ENCODE measurements around the gene LRRC32. TPM values are rescaled to one million over a fixed set of nuclear protein-coding genes. Genes with fewer than 3 reads are reported as not detected.

The LRRC32 gene
- polyA plus RNA-seq, 3 donors = 59.3 to 65.3 (median 65.2) TPM

- no peak for DNase-seq (ENCODE audit: low read depth in 3 of 3, low spot score in 2 of 3)
Measured at GRCh38 chr11:76682106-76682505, 11.6 kb upstream of the LRRC32 start.

DNA sequence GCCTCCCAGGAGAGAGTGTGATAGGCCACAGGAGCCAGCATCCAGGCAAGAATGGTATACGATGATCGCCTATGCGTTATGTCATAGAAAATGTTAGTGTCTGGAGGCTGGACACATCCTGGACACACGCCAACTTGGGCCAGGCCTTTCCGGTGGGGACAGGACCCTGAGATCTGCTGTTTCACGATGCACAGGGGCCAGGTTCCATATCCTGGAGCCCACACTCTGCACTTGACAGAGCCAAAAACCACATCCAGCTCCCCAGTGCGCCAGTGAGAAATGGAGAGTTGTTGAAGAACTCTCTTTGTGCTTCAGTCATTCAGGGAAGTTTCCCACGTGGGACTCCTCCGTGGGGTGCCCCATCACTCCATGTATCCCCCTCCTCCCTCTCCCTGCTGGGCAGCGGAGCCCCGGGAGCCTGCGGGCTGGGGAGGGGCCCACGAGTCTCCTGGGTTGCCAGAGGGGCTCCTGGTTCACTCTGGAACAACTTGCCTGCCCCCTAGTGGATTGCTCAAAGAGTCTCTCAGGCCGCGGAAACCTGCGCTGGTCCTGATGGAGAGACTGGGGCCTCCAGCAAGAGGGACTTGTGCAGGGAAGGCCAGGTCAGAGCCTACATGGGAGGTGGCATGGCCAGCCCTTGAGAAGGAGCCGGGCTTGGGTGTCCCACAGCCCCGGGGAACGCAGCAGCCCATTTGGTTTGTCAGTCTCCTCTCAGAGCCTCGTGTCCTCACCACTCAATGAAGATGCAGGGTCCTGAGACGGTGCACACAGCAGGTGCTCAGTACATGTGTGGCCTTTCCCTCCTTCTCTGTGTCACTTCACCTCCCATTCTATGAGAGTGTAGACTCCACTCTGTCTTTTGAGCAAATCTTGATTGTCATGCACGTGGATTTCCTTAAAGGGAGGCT, 10.2 kb upstream of the LRRC32 start:
- no peak for DNase-seq (ENCODE audit: low read depth in 3 of 3, low spot score in 2 of 3)

DNA sequence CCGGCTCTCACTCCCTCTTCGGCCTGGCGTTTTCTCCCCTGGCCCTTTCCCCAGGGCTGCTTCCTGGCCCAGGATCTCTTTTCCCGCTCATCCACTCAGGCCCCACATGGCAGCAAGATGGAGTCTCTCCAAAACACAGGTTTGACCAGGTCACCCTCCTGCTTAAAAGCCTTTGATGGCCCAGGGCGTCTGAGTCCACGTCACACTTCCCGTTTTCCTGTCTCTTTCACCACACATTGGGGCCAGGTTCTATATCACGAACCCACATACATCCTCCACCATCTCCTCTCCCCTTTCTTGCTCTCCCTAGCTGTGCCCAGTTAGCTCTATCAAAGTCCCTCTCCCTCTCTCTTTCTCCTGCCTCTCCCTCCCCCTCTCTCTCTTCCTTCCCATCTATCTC, 7.8 kb upstream of the LRRC32 start:
- no peak for DNase-seq (ENCODE audit: low read depth in 3 of 3, low spot score in 2 of 3)

GRCh38 chr11:76677458-76677765, 6.9 kb upstream of the LRRC32 start:
- DNase-seq (ENCODE audit: low read depth in 3 of 3, low spot score in 2 of 3) = no peak

GRCh38 chr11:76676636-76677457, 6.3 kb upstream of the LRRC32 start:
- no peak for DNase-seq (ENCODE audit: low read depth in 3 of 3, low spot score in 2 of 3)

- no peak for DNase-seq (ENCODE audit: low read depth in 3 of 3, low spot score in 2 of 3)
Measured at GRCh38 chr11:76674517-76675400, 4.2 kb upstream of the LRRC32 start.

GRCh38 chr11:76673176-76674142, 2.9 kb upstream of the LRRC32 start:
- no peak for DNase-seq (ENCODE audit: low read depth in 3 of 3, low spot score in 2 of 3)

- no peak for DNase-seq (ENCODE audit: low read depth in 3 of 3, low spot score in 2 of 3)
Measured at GRCh38 chr11:76672431-76673175, 2.1 kb upstream of the LRRC32 start.

DNA sequence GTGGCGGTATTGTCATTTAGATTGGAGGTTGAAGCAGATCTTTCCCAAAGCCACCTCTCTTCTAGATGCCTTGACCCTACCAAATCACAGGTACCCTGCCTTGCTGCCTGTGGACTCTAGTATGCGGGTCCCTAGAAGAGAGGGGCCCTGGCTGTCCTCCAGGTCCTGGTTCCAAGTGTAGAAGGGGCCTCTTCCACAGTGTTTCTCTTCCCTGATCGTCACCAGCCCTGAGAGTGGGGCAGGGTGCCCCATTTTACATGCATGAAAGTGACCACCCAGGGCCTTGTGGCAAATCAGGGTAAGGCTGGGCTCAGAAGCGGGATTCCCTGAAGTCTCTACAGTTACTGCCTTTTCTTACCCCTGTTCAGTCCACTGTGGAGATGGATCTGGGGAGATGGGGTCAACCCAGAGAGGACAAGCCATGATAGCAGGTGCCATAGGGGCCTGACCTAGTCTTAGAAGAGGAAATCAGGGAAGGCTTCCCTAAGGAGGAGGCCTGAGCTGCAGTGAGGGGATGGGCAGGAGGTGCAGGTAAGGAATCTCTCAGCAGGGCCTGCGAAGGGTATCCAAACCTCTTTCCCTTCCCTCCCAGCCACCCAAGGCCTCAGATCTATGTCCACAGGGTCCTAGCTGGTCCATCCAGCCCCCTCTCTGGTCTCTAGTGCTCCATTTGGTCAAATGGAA, 1.2 kb upstream of the LRRC32 start:
- DNase-seq (ENCODE audit: low read depth in 3 of 3, low spot score in 2 of 3) = no peak

DNA sequence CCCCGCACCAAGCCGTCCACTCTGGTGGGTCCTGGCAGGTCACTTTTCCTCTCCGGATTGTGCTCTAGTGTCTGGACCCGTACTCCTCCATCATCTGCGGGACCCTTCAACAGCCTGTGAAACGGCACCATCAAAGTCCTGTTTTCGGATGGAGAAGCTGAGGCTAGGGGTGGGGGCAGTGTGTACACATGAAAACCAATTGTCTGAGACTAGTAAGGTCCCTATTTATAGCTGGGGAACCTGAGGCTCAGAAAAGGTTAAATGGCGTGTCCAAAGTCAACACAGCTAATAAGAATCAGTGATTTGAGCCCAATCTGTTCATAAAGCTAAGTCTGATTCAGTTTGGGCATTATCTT, 668 bp upstream of the LRRC32 start:
- DNase-seq (ENCODE audit: low read depth in 3 of 3, low spot score in 2 of 3) = no peak

DNA sequence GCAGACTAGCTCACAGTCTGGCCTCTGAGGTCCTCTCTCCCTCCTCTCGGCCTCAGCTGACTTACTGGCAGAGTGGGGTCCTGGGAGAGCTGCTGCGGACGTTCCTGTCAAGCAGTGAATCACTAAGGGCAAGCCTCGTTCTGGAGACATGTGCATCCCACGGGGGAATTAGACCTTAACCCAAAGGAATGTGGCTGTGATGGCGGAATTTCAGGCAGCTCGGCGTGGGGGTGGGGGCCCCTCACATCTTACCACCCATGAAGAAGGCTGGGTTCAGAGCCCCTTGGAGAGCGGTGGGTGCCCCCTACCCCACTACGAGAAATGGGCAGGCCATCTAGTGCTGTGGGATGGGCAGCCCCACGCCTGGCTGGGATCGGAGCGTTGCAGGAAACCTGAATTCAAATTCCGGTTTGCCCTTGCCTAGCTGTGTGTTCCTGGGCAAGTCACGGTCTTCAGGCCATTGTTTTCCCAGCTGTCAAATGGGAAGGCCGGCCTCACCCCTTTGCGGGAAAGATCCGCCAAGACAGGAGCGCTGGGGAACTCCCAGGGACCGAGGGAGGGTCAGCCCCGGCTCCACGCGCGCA, 554 bp downstream of the LRRC32 start:
- DNase-seq (ENCODE audit: low read depth in 3 of 3, low spot score in 2 of 3) = no peak

DNA sequence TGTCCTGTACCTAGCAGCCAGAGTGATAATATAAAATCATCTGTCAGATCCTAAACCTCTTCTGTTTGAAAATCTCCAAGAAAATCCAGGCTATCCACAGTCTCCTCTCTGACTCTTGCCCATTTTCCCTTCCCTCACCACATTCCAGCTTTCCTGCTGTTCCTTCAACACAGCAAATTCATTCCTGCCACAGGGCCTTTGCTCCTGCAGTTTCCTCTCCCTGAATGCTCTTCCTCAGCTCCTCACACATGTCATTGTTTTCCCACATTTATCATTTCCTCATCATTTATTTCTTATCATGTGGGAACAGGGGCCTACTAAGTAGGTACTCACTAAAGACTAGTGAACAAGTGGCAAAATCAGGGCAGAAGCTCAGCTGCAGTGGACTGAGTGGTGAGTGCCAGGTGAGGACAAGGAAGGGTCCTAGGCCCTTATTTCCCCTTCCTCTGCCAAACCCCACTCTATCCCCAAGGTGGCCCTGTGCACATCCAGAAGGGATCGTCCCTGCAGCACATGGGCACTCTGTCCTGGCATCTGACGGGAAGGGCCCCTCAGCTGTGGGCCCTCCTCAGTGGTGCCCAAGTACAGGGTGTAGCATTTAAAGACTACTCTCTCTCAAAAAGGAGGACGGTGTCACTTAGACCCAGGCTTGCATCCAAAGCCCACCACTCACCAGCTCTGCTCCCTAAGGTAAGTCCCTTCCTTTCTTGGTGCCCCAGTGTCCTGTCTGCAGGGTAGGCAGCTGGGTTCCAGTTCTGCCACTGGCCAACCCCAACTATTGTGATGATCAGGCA, 2.0 kb downstream of the LRRC32 start:
- DNase-seq (ENCODE audit: low read depth in 3 of 3, low spot score in 2 of 3) = no peak

GRCh38 chr11:76667856-76668255, 2.7 kb downstream of the LRRC32 start:
- no peak for DNase-seq (ENCODE audit: low read depth in 3 of 3, low spot score in 2 of 3)

DNA sequence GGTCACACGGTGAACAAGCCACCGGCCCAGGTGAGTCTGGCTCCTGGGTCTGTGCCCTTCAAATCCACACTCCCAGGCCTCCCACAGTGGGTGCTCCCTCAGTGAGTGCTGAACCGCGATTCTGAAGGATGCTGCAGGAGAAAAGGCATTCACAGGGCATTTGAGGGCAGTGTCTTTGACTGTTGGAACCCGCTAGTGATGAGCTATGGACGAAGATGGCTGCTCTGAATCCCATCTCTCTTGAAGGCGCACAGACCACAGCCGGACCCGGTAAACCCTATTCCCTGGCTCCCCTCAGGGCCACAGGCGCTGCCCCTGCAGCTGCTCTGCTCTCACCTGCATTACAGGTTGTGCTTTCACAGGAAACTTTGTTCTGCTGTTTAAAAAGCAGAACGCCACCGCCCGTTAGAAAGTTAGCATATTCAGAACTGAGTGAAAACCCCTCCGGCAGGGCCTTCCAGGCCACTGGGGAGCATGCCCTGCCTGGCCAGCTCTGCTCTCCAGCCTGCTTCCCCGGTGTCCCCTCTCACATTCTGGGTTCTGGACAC, 3.2 kb downstream of the LRRC32 start:
- no peak for DNase-seq (ENCODE audit: low read depth in 3 of 3, low spot score in 2 of 3)

- DNase-seq (ENCODE audit: low read depth in 3 of 3, low spot score in 2 of 3) = no peak
Measured at GRCh38 chr11:76666830-76667229, 3.7 kb downstream of the LRRC32 start.

DNA sequence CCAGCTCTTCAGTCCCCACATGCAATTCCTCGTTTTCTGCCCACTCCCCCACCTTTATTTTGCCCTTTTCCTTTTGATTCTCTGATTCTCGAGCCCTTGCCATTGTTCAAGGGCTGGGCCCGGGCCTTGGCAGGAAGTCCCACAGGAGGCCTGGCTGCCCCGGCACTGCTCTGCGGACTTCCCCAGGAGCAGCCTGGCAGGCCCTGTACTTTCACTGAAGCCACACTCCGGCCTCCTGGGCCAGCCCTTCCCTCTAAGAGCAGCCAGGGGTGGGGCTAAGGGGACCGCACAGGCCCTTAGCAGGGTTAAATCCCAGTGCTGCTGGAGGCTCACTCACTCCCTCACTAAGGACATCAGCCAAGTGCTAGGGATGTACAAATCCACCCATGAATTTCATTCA, 4.1 kb downstream of the LRRC32 start:
- DNase-seq (ENCODE audit: low read depth in 3 of 3, low spot score in 2 of 3) = no peak

DNA sequence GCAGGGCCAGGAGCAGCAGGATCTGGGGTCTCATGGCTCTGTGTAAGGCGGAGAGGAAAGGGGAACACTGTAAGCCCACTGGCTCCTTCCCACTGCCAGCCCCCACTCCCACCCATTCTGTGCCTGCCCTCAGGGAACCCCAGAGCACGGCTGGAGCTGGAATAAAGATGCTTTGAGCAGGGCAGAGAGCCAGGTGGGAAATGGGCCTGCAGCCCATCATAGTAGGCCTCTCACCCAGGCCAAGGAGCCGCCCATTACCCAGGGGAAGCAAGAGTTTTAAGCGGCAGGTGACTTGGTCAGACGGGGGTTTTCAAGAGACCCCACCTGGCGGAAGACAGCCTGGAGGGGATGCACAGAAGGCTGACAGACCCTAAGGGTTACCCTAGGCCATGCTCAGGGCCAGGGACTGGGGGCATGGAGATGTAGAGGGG, 4.6 kb downstream of the LRRC32 start:
- DNase-seq (ENCODE audit: low read depth in 3 of 3, low spot score in 2 of 3) = no peak

Measured in right renal cortex interstitium (tissue), 3 donors.